Activated CD8-positive, alpha-beta T cell treated with anti-CD3 and anti-CD28 coated beads for 36 hours (primary cell): ENCODE measurements around the gene SLC38A11. TPM values are rescaled to one million over a fixed set of nuclear protein-coding genes. Genes with fewer than 3 reads are reported as not detected.

Source experiments
- ATAC-seq: fragments of 200-7000 bp; cut with Tn5 transposase; one replicate; pipeline ENCODE4 v1.10.0; 2021; ENCODE audit warnings: mild to moderate bottlenecking, moderate library complexity
- CTCF ChIA-PET: fragments of 350-600 bp; sonication (Branson Sonifier 250); formaldehyde crosslinking; loops from one replicate; lab custom pipeline; 2021; ENCODE audit warnings: antibody characterized with exemption; lab: Charles Lee
- POLR2A ChIA-PET: fragments of 350-600 bp; sonication (Branson Sonifier 250); formaldehyde crosslinking; loops from one replicate; lab custom pipeline; 2021; ENCODE audit warnings: antibody characterized with exemption; lab: Charles Lee
- DNase-seq: peaks from one replicate; pipeline ENCODE4 v3.0.0-alpha.2; 2020
- H3K27ac Mint-ChIP-seq: one replicate; pipeline ENCODE4 v1.8.0; 2021; ENCODE audit warnings: mild to moderate bottlenecking, mixed read lengths
- H3K27me3 Mint-ChIP-seq: one replicate; pipeline ENCODE4 v1.8.0; 2021; ENCODE audit warnings: mixed read lengths
- H3K36me3 Mint-ChIP-seq: one replicate; pipeline ENCODE4 v1.8.0; 2021; ENCODE audit warnings: low read depth, mixed read lengths
- H3K4me1 Mint-ChIP-seq: one replicate; pipeline ENCODE4 v1.8.0; 2021; ENCODE audit warnings: low read depth, mixed read lengths
- H3K4me3 Mint-ChIP-seq: one replicate; pipeline ENCODE4 v1.8.0; 2021; ENCODE audit warnings: mild to moderate bottlenecking, moderate library complexity, mixed read lengths
- H3K9me3 Mint-ChIP-seq: one replicate; pipeline ENCODE4 v1.8.0; 2021; ENCODE audit warnings: mixed read lengths
- intact Hi-C: fragments of 100-400 bp; cut with micrococcal nuclease; formaldehyde crosslinking; loops from one replicate; pipeline ENCODE4 v1.10.0; 2022
- total RNA-seq, 2 experiments: library from RNA; stranded (reverse); gene quantifications; one replicate each; pipeline ENCODE4 v1.2.3, GENCODE V29; 2021
- TF ChIP-seq, protein P1 (sequence below): fragments of 200-600 bp; IDR thresholded peaks from one replicate; pipeline ENCODE4 v1.8.0; 2022; ENCODE audit warnings: antibody characterized with exemption, mild to moderate bottlenecking

The SLC38A11 gene
- total RNA-seq, 2 experiments from 2014 or later, result not detected

DNA sequence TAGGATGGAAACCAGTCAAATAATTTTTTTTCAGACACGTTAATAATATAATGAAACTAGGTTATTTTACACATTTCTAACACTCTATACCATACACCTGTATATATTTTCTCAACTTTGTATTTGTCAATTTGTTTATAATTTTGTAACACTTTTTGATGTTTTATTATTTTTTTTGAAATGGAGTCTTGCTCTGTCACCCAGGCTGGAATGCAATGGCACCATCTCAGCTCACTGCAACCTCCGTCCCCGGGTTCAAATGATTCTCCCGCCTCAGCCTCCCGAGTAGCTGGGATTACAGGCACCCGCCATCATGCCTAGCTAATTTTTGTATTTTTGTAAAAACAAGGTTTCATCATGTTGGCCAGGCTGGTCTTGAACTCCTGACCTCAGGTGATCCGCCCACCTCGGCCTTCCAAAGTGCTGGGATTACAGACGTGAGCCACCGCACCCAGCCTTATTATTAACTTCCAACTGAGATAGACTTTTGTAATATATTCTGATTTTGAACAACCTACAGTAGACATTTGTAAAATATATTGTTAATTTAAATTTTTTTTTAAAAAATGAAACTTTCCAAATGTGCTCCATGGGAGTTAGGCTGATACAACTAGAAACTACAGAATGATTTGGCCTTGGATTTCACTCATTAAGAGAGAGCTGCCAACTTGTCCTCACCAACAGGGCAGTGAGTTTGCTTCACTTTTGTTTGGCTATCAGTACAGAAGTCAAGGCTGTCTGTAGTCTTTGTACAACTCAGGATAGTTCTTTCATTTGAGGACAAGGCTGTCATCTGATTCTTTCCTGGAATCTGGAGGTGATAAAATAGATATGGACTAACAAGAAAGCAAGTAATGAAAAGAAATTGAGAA, 79.8 kb downstream of the SLC38A11 start:
- TF ChIP-seq, protein P1, sequence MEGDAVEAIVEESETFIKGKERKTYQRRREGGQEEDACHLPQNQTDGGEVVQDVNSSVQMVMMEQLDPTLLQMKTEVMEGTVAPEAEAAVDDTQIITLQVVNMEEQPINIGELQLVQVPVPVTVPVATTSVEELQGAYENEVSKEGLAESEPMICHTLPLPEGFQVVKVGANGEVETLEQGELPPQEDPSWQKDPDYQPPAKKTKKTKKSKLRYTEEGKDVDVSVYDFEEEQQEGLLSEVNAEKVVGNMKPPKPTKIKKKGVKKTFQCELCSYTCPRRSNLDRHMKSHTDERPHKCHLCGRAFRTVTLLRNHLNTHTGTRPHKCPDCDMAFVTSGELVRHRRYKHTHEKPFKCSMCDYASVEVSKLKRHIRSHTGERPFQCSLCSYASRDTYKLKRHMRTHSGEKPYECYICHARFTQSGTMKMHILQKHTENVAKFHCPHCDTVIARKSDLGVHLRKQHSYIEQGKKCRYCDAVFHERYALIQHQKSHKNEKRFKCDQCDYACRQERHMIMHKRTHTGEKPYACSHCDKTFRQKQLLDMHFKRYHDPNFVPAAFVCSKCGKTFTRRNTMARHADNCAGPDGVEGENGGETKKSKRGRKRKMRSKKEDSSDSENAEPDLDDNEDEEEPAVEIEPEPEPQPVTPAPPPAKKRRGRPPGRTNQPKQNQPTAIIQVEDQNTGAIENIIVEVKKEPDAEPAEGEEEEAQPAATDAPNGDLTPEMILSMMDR, result no peak
- DNase-seq (no peak), ATAC-seq (no peak)
- CTCF ChIA-PET, result interaction anchor here (1.1 kb wide), 1 partner anchor 33 kb away, joined by 3 read pairs; no protein-coding TSS in a partner anchor
- no peaks in the 10 kb centered on the region for H3K4me1 Mint-ChIP-seq
- H3K27ac Mint-ChIP-seq, result no peak overlapping the region
- H3K4me3 Mint-ChIP-seq, result no peak overlapping the region
- H3K9me3 Mint-ChIP-seq, result no peaks in the 10 kb centered on the region
- intact Hi-C loops, result no loop called here
- POLR2A ChIA-PET, result no interaction called here
- no peaks in the 10 kb centered on the region for H3K27me3 Mint-ChIP-seq
- no peaks in the 10 kb centered on the region for H3K36me3 Mint-ChIP-seq

DNA sequence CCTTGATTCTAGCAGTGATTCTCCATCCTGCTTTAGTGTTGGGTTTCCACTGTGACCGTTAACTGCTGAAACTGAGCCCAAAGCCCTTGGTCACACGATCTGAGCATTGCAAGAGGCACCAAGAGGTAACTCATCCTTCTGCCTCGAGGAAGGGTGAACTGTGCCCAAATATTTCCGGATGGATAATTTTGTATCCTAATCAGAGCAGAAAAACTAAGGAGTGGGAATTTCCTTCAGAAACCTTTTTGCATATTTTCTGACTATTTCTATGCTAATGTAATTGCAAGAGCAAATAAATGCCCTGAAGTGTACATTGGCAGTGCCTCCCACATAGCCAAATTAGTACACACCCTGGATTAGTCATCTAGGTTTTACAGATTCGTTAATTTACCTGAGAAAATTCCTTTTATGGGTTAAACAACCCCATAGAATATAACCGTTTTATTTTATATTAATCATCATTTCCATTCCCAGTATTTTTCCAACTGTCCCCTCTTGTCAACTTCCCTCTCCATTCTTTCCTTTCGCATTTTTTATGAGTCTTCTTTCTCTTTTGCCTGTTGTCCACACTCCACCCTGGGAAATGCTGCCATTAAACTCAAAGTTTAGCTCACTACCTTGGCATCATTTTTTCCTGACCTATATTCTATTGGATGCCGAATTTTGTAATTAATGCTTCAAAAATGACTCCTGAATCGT, 82.0 kb downstream of the SLC38A11 start:
- TF ChIP-seq, protein P1, result no peak
- DNase-seq (no peak), ATAC-seq (no peak)
- CTCF ChIA-PET, result no interaction called here
- no peak overlapping the region for H3K27ac Mint-ChIP-seq
- intact Hi-C loops, result no loop called here
- no peaks in the 10 kb centered on the region for H3K9me3 Mint-ChIP-seq
- H3K36me3 Mint-ChIP-seq, result no peaks in the 10 kb centered on the region
- POLR2A ChIA-PET, result no interaction called here
- H3K4me3 Mint-ChIP-seq, result no peak overlapping the region
- H3K27me3 Mint-ChIP-seq, result no peaks in the 10 kb centered on the region
- H3K4me1 Mint-ChIP-seq, result no peaks in the 10 kb centered on the region

DNA sequence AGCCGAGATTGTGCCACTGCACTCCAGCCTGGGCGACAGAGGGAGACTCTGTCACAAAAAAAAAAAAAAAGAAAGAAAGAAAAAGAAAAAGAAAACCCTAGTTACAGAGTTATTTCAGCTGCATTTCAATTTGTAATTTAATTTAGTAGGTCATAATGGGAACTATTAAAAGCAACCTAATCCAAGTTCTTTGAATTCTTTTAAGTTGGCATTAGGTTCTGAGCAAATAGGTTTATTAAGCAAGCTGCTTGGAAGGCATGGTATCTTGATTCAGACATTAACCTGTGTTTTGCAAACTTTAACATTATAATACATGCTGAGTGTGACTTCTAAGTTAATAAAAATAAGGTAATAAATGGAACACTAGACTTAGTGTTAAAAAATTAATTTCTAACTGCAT, 83.9 kb downstream of the SLC38A11 start:
- Mint-ChIP-seq H3K27me3 (no peaks in the 10 kb centered on the region), H3K27ac (no peak overlapping the region), H3K36me3 (no peaks in the 10 kb centered on the region), H3K4me1 (no peaks in the 10 kb centered on the region), H3K9me3 (no peaks in the 10 kb centered on the region), H3K4me3 (no peak overlapping the region)
- TF ChIP-seq, protein P1, result no peak
- CTCF ChIA-PET, result no interaction called here
- intact Hi-C loops, result no loop called here
- POLR2A ChIA-PET, result no interaction called here
- ATAC-seq (no peak), DNase-seq (no peak)

DNA sequence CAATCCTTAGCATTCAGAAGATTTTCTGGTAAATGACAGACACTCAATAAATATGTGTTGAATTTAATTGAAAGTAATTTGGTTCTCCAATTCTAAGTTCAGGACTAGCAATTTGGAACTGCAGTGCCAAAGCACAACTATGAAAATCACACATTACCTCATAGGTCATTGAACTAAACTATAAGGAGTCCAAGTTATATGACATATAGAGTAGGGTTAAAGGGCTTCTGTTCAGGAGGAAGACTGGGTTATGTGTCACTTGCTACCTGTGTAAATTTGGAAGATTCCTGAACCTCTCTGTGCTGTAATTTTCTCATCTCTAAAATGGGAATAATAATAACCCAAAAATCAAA, 85.9 kb downstream of the SLC38A11 start:
- intact Hi-C loops, result no loop called here
- POLR2A ChIA-PET, result no interaction called here
- ATAC-seq (no peak), DNase-seq (no peak)
- Mint-ChIP-seq H3K36me3 (no peaks in the 10 kb centered on the region), H3K4me1 (no peaks in the 10 kb centered on the region), H3K9me3 (no peaks in the 10 kb centered on the region), H3K27ac (no peak overlapping the region), H3K27me3 (no peaks in the 10 kb centered on the region), H3K4me3 (no peak overlapping the region)
- CTCF ChIA-PET, result no interaction called here
- TF ChIP-seq, protein P1, result no peak
